GM12872 (cell line): ENCODE results near the gene RERE.

Experiments
- TF ChIP-seq, protein P1 (sequence below): IDR thresholded peaks from 3 replicates; pipeline ENCODE4 v1.5.1; 2011; ENCODE audit warnings: low read depth, mild to moderate bottlenecking, low read length, moderate library complexity; ENCODE audit not compliant: insufficient read depth

Gene RERE

DNA sequence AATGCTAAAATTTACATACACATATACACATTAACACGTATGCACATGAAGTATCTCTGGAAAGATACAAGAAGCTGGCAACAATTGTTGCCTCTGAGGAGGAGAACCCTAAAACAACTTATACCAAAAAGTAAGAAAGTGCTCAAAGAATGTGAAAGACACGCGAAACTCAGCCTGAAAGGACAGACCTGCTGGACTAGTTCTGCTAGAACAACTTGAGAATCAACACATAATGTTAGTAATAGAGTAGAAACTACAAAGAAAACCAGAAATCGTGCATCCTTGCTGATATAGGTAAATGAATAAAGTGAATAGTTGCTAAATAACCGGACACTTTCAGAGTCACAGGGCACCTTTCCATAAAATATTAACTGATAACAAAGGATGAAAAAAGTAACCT is 242.5 kb downstream of the RERE start:
- TF ChIP-seq, protein P1, sequence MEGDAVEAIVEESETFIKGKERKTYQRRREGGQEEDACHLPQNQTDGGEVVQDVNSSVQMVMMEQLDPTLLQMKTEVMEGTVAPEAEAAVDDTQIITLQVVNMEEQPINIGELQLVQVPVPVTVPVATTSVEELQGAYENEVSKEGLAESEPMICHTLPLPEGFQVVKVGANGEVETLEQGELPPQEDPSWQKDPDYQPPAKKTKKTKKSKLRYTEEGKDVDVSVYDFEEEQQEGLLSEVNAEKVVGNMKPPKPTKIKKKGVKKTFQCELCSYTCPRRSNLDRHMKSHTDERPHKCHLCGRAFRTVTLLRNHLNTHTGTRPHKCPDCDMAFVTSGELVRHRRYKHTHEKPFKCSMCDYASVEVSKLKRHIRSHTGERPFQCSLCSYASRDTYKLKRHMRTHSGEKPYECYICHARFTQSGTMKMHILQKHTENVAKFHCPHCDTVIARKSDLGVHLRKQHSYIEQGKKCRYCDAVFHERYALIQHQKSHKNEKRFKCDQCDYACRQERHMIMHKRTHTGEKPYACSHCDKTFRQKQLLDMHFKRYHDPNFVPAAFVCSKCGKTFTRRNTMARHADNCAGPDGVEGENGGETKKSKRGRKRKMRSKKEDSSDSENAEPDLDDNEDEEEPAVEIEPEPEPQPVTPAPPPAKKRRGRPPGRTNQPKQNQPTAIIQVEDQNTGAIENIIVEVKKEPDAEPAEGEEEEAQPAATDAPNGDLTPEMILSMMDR, result no peak

DNA sequence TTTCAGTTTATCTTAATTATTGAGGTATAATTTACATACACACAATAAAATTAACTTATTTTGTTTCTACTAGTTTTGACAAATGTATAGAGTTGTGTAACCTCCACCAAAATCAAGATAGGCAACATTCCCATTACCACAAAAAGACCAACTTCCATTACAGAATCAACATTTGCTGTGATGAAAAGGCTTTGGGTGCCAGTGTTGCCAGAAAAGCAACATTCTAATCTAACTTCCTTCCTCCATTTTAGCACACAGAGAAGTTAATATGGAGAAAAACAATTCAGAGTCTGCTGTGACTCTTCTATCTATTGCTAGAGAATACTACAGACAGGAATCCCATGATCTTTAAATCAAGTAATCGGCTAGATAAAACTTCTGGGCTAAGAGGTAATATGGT is 245.3 kb downstream of the RERE start:
- TF ChIP-seq, protein P1, result no peak

DNA sequence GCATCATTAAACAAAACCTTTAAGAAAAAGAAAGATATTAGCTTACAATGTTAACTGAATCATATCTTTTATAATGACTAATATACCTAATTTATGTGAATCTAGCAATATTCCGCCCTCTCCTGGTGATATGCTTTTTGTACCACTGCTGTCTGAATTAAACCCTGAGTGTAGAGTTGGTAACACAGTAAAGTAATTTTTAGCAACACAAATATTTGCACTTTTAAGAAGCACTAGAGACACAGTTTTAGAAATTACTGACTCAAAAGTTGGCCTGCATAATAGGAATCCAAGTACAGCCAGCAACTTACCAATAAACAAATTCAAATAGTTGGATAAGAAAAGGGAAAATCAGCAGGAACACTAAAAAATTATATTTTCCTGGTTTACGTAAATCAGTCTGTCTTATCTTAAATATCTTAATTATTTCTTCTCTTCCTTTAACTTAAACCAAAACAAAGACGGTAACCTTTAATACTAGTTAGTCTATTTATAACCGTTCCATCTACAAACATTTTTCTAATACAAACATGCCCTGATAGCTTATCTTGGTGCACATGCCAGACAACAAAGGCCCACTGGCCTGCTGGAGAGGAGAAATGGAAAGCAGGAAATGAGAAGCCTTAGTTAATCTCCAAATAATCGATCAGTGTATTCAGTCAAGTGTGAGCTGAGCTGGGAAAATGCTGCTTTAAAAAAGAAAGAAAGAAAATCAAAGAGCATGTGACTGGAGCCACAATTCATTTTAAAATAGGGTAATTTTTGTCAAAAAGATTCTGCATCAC is 246.0 kb downstream of the RERE start:
- TF ChIP-seq, protein P1, result peak; percentile 17; the same call in 1 of the 3 replicates

DNA sequence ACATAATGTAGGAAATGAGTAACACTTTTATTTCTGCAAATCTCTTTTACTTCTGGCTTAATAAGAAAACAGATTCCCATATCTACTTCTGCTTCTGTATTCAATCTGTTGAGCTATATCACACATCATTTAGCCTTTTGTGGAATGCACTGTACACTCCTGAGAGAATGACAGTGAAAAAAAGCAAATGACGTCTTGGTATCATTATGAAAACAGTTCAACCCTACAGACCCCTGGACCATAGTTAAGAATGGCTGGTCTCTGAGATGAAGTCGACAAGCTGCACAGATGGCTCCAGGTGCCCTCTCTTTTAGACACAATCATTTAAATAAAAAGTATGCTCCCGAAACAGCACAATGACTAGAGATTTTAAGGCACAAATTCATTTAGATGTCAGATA is 247.0 kb downstream of the RERE start:
- TF ChIP-seq, protein P1, result no peak

DNA sequence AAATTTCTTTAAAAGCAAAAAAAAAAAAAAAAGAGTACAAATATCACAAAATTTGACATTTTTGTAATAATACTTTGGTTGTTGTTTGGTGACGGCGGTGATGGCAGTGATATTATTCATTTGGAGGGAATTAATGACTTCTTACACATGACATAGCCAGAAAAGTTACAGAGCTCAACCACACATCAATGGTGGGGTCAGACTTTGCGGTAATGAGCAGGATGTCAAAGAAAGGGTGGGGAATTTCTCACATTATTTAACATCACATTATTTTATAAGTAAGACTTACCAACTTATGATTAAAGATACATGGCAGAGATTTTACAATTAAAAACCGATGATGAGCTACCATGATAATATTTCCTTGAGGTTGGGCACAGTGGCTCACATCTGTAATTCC is 248.2 kb downstream of the RERE start:
- TF ChIP-seq, protein P1, result no peak

DNA sequence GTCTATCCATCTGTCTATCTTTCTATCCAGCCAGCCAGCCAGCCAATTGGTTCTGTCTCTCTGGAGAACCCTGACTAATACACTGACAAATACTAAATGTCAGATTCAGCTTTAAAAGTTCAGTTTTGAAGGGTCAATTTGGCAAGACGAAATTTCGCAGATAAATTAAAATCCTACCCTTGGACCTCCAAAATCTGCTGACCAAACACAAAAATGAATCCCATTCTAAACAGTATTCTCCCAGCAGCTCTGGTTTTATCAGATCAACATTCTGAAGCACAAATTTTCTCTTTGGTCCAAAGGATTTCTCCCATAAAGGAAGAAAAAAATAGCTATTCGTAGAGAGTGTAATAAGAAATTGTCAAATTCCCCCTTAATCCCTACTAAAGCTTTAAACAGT is 248.6 kb downstream of the RERE start:
- TF ChIP-seq, protein P1, result no peak

DNA sequence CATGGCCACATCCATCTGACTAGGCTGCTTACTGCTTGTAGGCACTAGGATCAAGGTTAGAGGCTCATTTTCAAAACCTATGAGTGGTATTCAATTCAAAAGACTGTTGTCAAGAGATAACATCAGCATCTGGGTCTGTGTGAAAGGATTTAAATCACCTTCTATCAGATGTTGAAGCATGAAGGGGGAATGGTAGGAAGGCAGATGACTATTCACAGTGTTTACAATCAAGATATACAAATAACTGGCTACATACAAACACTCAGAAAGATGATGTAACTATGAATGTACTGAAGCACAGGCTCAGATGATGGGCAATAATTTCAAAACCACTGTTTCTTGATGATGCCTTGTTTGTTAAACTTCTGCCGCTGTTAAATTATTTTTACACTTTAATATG is 250.3 kb downstream of the RERE start:
- TF ChIP-seq, protein P1, result no peak
